GM10248 (cell line): Measurements from ENCODE around the gene CDH11.

ENCODE experiments used
- CTCF ChIA-PET: fragments of 300-600 bp; sonication (Branson Sonifier 250); formaldehyde crosslinking; extraction: SDS; loops from one replicate; lab custom pipeline; 2021; ENCODE audit warnings: antibody characterized with exemption; lab: Yijun Ruan, JAX
- POLR2A ChIA-PET: fragments of 350-650 bp; sonication (Branson Sonifier 250); formaldehyde crosslinking; extraction: SDS; loops from one replicate; lab custom pipeline; 2020; ENCODE audit warnings: antibody characterized with exemption; lab: Yijun Ruan, JAX
- DNase-seq: peaks from one replicate; pipeline ENCODE4 v3.0.0; 2012; ENCODE audit errors: extremely low spot score
- TF ChIP-seq, protein P1 (sequence below): IDR thresholded peaks from 2 replicates; pipeline ENCODE4 v1.5.1; 2012; ENCODE audit warnings: mild to moderate bottlenecking, low read depth; ENCODE audit errors: extremely low read depth, missing control alignments, control extremely low read depth

The CDH11 gene

DNA sequence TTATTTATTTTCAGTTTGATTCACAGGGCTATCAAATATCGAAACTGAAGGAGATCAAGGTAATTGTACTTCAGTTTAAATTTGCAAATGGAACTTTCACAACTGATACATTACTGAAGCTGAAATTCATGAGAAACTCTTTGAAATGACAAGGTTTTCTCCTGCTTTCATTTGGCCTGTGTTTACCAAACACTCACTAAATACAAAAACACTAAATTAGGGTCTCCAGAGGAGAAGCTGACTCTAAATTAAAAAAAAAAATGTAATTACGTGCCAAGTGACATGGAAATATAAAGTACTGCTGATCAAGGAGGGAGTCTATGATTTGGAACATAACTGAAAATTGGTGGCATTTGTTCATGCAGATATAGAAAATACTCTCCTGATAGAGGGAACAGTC is 205.8 kb downstream of the CDH11 start:
- ChIA-PET POLR2A (no interaction called here), CTCF (no interaction called here)
- DNase-seq: no peak
- TF ChIP-seq, protein P1, sequence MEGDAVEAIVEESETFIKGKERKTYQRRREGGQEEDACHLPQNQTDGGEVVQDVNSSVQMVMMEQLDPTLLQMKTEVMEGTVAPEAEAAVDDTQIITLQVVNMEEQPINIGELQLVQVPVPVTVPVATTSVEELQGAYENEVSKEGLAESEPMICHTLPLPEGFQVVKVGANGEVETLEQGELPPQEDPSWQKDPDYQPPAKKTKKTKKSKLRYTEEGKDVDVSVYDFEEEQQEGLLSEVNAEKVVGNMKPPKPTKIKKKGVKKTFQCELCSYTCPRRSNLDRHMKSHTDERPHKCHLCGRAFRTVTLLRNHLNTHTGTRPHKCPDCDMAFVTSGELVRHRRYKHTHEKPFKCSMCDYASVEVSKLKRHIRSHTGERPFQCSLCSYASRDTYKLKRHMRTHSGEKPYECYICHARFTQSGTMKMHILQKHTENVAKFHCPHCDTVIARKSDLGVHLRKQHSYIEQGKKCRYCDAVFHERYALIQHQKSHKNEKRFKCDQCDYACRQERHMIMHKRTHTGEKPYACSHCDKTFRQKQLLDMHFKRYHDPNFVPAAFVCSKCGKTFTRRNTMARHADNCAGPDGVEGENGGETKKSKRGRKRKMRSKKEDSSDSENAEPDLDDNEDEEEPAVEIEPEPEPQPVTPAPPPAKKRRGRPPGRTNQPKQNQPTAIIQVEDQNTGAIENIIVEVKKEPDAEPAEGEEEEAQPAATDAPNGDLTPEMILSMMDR: no peak

DNA sequence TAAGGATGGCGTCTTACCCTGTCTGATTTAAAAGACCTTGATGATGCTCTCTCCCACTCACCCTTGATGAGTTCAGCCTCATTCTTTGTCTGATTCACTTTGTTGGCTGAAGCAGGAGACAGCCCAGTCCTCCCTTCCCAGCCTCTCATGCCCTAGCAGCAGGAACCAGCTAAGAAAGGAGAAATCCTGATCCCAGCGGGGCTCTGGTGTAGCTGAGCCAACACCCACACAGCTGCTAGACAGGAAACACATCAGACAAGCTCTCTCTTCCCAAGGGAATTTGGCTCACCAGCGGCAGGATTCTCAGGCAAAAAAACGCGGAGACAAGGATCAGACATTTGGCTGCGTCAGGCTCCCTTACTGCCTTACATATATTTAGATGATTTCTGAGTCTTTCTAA is 211.5 kb downstream of the CDH11 start:
- CTCF ChIA-PET: interaction anchor here (1.0 to 1.2 kb wide), 2 partner anchors 13 to 47 kb away, joined by 3 to 4 read pairs; no protein-coding TSS in a partner anchor
- TF ChIP-seq, protein P1: no peak
- no peak for DNase-seq
- POLR2A ChIA-PET: no interaction called here

DNA sequence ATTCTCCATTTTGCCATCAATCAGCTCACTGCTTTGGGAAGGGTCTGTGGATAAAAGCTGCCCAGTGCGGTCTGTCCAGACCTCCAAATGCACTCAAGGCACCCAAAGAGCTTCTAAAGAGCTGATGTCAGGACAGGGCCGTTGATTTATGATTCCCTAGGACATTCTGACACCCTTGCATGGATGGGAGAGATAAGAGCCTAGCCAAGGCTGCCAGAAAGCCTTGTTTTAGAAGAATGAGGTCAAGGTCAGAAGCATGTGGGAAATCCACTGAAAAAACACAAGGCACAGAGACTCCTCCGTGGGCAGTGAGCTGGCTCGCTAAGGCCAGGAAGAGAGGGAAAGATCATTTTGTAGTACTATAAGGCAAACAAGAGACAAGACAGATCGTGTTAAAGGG is 214.0 kb downstream of the CDH11 start:
- CTCF ChIA-PET: no interaction called here
- DNase-seq: no peak
- TF ChIP-seq, protein P1: no peak
- POLR2A ChIA-PET: no interaction called here

DNA sequence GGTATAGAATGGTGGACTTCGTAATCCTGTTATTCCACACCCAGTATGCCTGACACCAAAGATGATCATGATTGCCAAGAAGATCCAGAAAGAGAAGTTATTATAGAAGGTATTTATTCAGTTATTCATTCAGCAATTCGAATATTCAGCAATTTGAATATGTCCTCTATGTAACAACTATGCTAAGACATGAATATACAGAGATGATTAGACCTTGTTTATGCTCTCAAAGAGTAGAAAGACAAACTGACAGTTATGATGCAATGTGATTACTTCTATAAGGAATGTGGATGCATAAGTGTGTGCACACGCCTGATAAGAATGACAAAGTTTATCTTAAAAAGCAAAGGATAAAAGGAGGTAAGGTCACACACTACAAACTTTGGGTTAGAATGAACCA is 218.1 kb downstream of the CDH11 start:
- TF ChIP-seq, protein P1: no peak
- POLR2A ChIA-PET: no interaction called here
- no peak for DNase-seq
- CTCF ChIA-PET: no interaction called here

- POLR2A ChIA-PET: no interaction called here
- TF ChIP-seq, protein P1: no peak
- CTCF ChIA-PET: no interaction called here
- no peak for DNase-seq
These were observed 221.3 kb downstream of the CDH11 start for GRCh38 chr16:64900517-64900916.

DNA sequence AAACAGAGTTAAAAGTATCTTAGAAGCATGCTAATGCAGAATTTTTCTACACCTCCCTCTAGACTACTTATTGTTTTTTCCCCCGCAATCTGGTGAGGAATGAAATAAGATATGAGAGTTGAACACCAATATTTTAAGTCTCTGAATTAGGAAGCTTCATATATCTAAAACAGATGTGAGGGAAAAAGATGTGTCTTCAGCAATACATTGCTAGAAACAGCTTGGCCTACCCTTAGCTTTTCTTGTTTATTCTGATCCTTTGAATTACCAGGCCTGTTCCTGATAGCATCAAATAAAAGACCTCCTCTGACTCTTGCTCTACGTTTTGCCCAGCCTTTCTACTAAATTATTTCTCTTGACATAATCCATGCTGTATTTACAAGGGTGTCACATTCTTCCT is 221.8 kb downstream of the CDH11 start:
- CTCF ChIA-PET: no interaction called here
- TF ChIP-seq, protein P1: no peak
- DNase-seq: no peak
- POLR2A ChIA-PET: no interaction called here

- ChIA-PET POLR2A (no interaction called here), CTCF (interaction anchor here (1.1 kb wide), 1 partner anchor 11 kb away, joined by 3 read pairs; no protein-coding TSS in a partner anchor)
- DNase-seq: no peak
- TF ChIP-seq, protein P1: no peak
These were observed 223.7 kb downstream of the CDH11 start for GRCh38 chr16:64898159-64898558.
